Spleen (tissue), 7 donors: ENCODE measurements around the gene IL22RA2.

Source experiments
- POLR2A ChIP-seq, 3 donors: fragments of 450-650 bp; IDR thresholded peaks; one replicate each; pipeline ENCODE4 v1.5.1; 2017; ENCODE audit warnings: antibody characterized with exemption in 3 of 3, mild to moderate bottlenecking in 1 of 3
- TF ChIP-seq, protein P1 (sequence below), 11 experiments: fragments of 200-600 bp in 7 of 11; fragments of 450-650 bp in 4 of 11; sonication (generic) in 4 of 11; IDR thresholded peaks in 8 of 11; conservative IDR thresholded peaks in 3 of 11; 1 replicate in 7 of 11; 2 replicates in 4 of 11; pipeline versions ENCODE4 v1.4.0 to v1.8.0; 2016 to 2021; ENCODE audit warnings: antibody characterized with exemption in 11 of 11, inconsistent platforms in 4 of 11, mild to moderate bottlenecking in 1 of 11
- donor health status: DM: no; HTN: no; CAD: no; lungs with moderate emphysema.
- donor health status: DM: no; HTN: no; CAD: no.
- donor health status: DM: no; HTN: no; CAD: no.

DNA sequence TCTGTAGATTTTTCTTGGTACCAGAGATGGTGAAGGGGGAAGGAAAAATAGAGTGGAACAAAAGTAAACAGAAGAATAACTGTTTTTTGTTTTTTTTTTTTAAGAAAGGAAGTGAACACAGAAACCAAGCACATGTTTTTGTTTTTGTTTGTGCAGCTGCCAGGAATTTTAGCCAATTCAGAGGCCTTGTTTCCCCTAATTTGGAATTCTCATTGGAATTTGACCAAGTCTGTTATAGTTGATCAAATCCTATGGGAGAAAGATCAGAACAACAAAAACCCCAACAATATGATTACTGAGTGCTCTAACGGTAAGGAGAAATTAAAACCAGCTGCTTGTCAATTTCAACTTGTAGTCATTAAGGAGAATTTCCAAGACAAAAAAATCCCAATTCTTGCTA, 18.2 kb upstream of the IL22RA2 start:
- TF ChIP-seq, protein P1, sequence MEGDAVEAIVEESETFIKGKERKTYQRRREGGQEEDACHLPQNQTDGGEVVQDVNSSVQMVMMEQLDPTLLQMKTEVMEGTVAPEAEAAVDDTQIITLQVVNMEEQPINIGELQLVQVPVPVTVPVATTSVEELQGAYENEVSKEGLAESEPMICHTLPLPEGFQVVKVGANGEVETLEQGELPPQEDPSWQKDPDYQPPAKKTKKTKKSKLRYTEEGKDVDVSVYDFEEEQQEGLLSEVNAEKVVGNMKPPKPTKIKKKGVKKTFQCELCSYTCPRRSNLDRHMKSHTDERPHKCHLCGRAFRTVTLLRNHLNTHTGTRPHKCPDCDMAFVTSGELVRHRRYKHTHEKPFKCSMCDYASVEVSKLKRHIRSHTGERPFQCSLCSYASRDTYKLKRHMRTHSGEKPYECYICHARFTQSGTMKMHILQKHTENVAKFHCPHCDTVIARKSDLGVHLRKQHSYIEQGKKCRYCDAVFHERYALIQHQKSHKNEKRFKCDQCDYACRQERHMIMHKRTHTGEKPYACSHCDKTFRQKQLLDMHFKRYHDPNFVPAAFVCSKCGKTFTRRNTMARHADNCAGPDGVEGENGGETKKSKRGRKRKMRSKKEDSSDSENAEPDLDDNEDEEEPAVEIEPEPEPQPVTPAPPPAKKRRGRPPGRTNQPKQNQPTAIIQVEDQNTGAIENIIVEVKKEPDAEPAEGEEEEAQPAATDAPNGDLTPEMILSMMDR (IDR thresholded peaks at IDR 0.05 in 8 of 11, conservative IDR thresholded peaks at IDR 0.05 in 3 of 11) = no peak
- no peak for TF ChIP-seq POLR2A (IDR thresholded peaks at IDR 0.05)
